ENCODE measurements around the gene ADAM33.

The ADAM33 gene

DNA sequence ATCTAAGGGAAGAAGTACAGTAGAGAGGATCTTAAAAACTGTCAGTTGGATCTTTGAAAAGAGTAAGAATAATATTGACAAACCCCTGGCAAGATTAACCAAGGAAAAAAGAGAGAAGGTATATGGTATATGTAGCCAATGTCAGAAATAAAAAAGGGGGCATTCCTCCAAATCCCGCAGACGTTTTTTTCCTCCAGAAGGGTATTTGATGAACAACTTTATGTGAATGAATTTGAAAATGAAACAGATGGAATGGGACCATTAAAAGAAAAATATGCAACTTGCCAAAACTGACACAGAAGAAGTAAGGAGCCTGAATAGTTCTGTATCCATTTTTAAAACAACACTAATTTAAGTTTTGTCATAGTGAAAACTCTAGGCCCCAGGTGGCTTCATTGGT is 54.3 kb downstream of the ADAM33 start:
- no peak overlapping the region for H3K4me3 Mint-ChIP-seq
- no peak overlapping the region for H3K27ac Mint-ChIP-seq
- peaks cover 22% of the 10 kb centered on the region for H3K4me1 Mint-ChIP-seq
- peaks cover 5% of the 10 kb centered on the region for H3K9me3 Mint-ChIP-seq
- no peak for DNase-seq
- H3K27me3 Mint-ChIP-seq (ENCODE audit: low read depth, poor library complexity), result peaks cover 9% of the 10 kb centered on the region
- no peak for TF ChIP-seq CTCF (IDR thresholded peaks at IDR 0.05)
- peaks cover 40% of the 10 kb centered on the region for H3K36me3 Mint-ChIP-seq (ENCODE audit: low read depth)

DNA sequence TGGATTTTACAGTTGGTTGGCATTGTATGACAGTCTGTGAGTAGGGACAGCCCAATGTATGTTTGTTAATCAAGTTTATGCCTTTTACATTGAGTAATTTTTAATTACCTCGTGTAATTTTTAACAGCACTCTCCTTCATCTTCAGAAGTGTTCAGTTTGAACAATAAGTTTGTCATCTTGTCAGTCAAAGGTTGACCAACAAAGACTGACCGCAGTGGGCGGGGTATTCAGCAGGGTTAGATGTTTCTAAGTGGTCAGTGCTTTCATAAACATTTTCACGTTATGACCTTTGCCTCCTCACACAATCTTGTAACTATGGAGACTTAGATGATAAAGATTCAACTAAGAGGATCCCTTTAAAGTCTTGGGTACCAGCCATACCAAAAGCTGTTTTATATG is 59.4 kb downstream of the ADAM33 start:
- no peak for DNase-seq
- H3K4me1 Mint-ChIP-seq, result peaks cover 31% of the 10 kb centered on the region
- no peak for TF ChIP-seq CTCF (IDR thresholded peaks at IDR 0.05)
- H3K9me3 Mint-ChIP-seq, result no peaks in the 10 kb centered on the region
- peaks cover 14% of the 10 kb centered on the region for H3K36me3 Mint-ChIP-seq (ENCODE audit: low read depth)
- H3K27ac Mint-ChIP-seq, result no peak overlapping the region
- H3K27me3 Mint-ChIP-seq (ENCODE audit: low read depth, poor library complexity), result no peaks in the 10 kb centered on the region
- no peak overlapping the region for H3K4me3 Mint-ChIP-seq

DNA sequence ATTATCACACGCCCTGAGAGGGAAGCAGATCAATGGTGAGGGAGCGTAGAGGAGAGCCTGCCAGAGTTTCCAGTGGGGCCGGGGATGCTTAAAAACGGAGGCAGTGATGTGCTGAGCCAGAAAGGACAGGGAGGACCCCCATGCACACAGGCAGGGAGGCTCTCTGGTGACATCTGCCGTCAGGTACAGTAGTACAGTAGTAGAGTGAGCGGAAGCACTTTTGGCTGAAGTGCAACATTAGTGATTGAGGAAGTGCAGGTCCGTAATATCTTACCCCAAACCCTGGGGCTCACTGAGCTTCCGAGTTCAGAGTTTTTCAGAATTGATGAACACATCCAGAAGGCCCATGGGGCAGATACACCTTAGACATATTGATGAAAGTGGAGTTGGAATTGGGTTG is 60.7 kb downstream of the ADAM33 start:
- peak; percentile 13 for DNase-seq
- peaks cover 15% of the 10 kb centered on the region for H3K36me3 Mint-ChIP-seq (ENCODE audit: low read depth)
- H3K27me3 Mint-ChIP-seq (ENCODE audit: low read depth, poor library complexity), result no peaks in the 10 kb centered on the region
- H3K4me3 Mint-ChIP-seq, result no peak overlapping the region
- H3K4me1 Mint-ChIP-seq, result peaks cover 37% of the 10 kb centered on the region
- no peaks in the 10 kb centered on the region for H3K9me3 Mint-ChIP-seq
- H3K27ac Mint-ChIP-seq, result no peak overlapping the region
- peak; percentile 26 for TF ChIP-seq CTCF (IDR thresholded peaks at IDR 0.05)
